ENCODE measurements around the gene PRAME. TPM values are rescaled to one million over a fixed set of nuclear protein-coding genes. Genes with fewer than 3 reads are reported as not detected.

PRAME gene
- total and polyA plus RNA-seq, 2 of the 13 experiments (the other 11 are each of a cell fraction or from before 2014, with no cell fraction given), result 0.11 to 0.83 TPM

- no peak for TF ChIP-seq ZMAT5 (CRISPR knock-in tag; IDR thresholded peaks at IDR 0.05; ENCODE audit: borderline replicate concordance, low read depth)
- no peak for TF ChIP-seq HINFP (CRISPR knock-in tag; IDR thresholded peaks at IDR 0.05; ENCODE audit: low read depth)
- no peak for TF ChIP-seq RERE (CRISPR knock-in tag; IDR thresholded peaks at IDR 0.05; ENCODE audit: low read depth)
- 0 out of 2 replicates have a peak, but pooled peaks have one; percentile 36 for TF ChIP-seq BHLHE40 (IDR thresholded peaks at IDR 0.05; ENCODE audit: low read length)
- TF ChIP-seq HMGXB4 (CRISPR knock-in tag; IDR thresholded peaks at IDR 0.05; ENCODE audit: borderline replicate concordance in 1 of 2, low read depth in 1 of 2), result peak in 1 of 2 experiments; percentile 47; a peak in 1 of 4 replicates
- no peak for TF ChIP-seq SPEN (CRISPR knock-in tag; IDR thresholded peaks at IDR 0.05; ENCODE audit: low read depth)
- TF ChIP-seq ZNF597 (CRISPR knock-in tag; IDR thresholded peaks at IDR 0.05), result no peak
- TF ChIP-seq ZBTB49 (CRISPR knock-in tag; IDR thresholded peaks at IDR 0.05; ENCODE audit: borderline replicate concordance), result no peak
- no peak for TF ChIP-seq ZNF589 (CRISPR knock-in tag; conservative IDR thresholded peaks at IDR 0.05)
- no peak for TF ChIP-seq ZNF251 (CRISPR knock-in tag; IDR thresholded peaks at IDR 0.05)
- TF ChIP-seq ZNF563 (CRISPR knock-in tag; IDR thresholded peaks at IDR 0.05), result no peak
- no peak for TF ChIP-seq CCDC6 (CRISPR knock-in tag; IDR thresholded peaks at IDR 0.05)
- no peak for TF ChIP-seq ZGPAT (CRISPR knock-in tag; IDR thresholded peaks at IDR 0.05)
Observed at GRCh38 chr22:22520020-22520656, 38.9 kb downstream of the PRAME start, which contains the start of gene ZNF280A (continued).

Measured in HepG2 (cell line).